Suprapubic skin (tissue), 3 donors: ENCODE measurements around the gene RRAGD.

Source experiments
- POLR2A ChIP-seq, 2 donors: fragments of 450-650 bp; IDR thresholded peaks; one replicate each; pipeline ENCODE4 v1.6.1; 2017; ENCODE audit warnings: antibody characterized with exemption in 2 of 2, mild to moderate bottlenecking in 2 of 2, moderate library complexity in 2 of 2
- TF ChIP-seq, protein P1 (sequence below), 2 donors: fragments of 200-600 bp in 1 of 2; fragments of 450-650 bp in 1 of 2; sonication (generic) in 1 of 2; IDR thresholded peaks; one replicate each; pipeline ENCODE4 v1.5.1; 2016 to 2019; ENCODE audit warnings: antibody characterized with exemption in 2 of 2, mild to moderate bottlenecking in 1 of 2, moderate library complexity in 1 of 2

DNA sequence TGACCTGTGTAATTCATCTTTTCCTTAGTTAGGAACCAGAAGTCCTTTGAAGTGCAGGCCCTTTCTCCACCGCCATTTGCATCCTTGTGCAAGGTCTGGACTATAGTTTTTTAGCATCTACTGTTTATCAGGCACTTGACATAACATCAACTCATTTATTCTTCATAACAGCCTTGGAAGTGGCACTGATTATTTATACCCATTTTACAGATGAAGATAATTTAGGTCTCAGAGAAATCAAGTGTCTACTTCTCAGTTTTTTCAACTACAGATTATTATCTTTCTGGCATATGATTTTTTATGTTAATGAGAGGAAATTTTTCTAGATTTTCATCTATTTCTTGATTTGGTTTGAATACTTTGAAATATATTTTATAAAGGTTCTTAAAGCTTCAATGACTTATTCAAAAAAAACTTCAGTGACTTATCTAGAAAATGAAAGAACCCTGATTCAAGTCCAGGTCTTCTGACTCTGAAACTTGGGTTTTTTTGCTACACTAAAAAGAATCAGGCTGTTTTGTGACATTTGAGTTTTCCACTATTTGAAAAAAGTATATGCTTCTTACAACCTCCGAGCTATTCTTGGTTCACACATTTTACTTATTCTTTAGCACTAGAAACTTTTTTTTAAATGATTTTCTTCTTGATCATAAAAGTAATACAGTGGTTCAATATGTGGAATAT is 56.4 kb downstream of the RRAGD start:
- TF ChIP-seq, protein P1, sequence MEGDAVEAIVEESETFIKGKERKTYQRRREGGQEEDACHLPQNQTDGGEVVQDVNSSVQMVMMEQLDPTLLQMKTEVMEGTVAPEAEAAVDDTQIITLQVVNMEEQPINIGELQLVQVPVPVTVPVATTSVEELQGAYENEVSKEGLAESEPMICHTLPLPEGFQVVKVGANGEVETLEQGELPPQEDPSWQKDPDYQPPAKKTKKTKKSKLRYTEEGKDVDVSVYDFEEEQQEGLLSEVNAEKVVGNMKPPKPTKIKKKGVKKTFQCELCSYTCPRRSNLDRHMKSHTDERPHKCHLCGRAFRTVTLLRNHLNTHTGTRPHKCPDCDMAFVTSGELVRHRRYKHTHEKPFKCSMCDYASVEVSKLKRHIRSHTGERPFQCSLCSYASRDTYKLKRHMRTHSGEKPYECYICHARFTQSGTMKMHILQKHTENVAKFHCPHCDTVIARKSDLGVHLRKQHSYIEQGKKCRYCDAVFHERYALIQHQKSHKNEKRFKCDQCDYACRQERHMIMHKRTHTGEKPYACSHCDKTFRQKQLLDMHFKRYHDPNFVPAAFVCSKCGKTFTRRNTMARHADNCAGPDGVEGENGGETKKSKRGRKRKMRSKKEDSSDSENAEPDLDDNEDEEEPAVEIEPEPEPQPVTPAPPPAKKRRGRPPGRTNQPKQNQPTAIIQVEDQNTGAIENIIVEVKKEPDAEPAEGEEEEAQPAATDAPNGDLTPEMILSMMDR (IDR thresholded peaks at IDR 0.05), result no peak
- no peak for TF ChIP-seq POLR2A (IDR thresholded peaks at IDR 0.05)
